Measurements from ENCODE around the gene FAM170A. TPM values are rescaled to one million over a fixed set of nuclear protein-coding genes. Genes with fewer than 3 reads are reported as not detected.

The FAM170A gene
- total and polyA plus RNA-seq, 2 donors (not counting 3 experiments of a cell fraction or from before 2014, with no cell fraction given): not detected

DNA sequence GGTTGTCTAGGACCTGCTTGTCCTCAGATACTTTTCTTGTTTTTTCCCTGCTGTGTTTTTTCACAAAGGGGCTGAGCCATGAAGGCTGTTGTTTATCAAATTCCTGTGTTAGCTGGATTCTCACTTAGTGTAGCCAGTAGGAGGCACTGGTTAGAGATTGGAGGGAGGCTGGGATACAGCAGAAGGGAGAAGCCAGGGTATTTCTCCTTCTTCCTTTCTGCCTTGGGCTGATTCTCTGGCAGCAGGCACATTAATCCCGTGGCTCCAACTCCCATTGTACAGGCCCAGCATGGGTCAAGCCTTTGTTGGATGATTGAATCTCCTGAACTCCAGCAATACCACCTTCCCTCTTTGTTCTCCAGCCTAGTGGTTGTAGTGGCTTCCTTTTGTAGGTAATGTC is 46.4 kb upstream of the FAM170A start:
- Histone ChIP-seq H3K9me3 (replicated peaks; ENCODE audit: control insufficient read depth, insufficient read depth, low read length) (no peaks in the 10 kb centered on the region), H3K27ac (ENCODE audit: insufficient read depth, low read depth, low read length) (no peak overlapping the region), H3K9me1 (replicated peaks; ENCODE audit: control insufficient read depth, extremely low read depth, insufficient read depth, low read length) (no peaks in the 10 kb centered on the region), H3K4me2 (ENCODE audit: insufficient read depth, low read length) (no peak overlapping the region), H2AFZ (ENCODE audit: low read depth, low read length) (no peak overlapping the region), H3K9ac (replicated peaks; ENCODE audit: extremely low read depth, insufficient read depth, low read length) (no peak overlapping the region), H3K4me1 (ENCODE audit: control insufficient read depth, extremely low read depth, insufficient read depth, low read length) (no peaks in the 10 kb centered on the region), H4K20me1 (replicated peaks; ENCODE audit: control insufficient read depth, extremely low read depth, insufficient read depth, low read length) (no peaks in the 10 kb centered on the region), H3K79me2 (ENCODE audit: control insufficient read depth, insufficient read depth, low read length) (no peaks in the 10 kb centered on the region), H3K27me3 (ENCODE audit: control insufficient read depth in 2 of 2, insufficient read depth in 2 of 2, low read length in 2 of 2) (no peaks in the 10 kb centered on the region), H3K4me3 (replicated peaks in 1 of 3; ENCODE audit: insufficient read depth in 1 of 3, low read depth in 1 of 3, low read length in 3 of 3) (no peak overlapping the region), H3K36me3 (ENCODE audit: control insufficient read depth in 2 of 2, extremely low read depth in 1 of 2, insufficient read depth in 2 of 2, low read length in 2 of 2) (no peaks in the 10 kb centered on the region)
- dilution Hi-C loops (cut with MboI; ENCODE audit: extremely low pct_ligation_motif_present, low sequenced_read_pairs) (no loop called here), intact Hi-C loops (cut with micrococcal nuclease) (no loop called here)
- TF ChIP-seq MYC (IDR thresholded peaks at IDR 0.05; ENCODE audit: low read depth, low read length): no peak
- TF ChIP-seq, protein P1, sequence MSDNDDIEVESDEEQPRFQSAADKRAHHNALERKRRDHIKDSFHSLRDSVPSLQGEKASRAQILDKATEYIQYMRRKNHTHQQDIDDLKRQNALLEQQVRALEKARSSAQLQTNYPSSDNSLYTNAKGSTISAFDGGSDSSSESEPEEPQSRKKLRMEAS (IDR thresholded peaks at IDR 0.05; ENCODE audit: insufficient read depth, insufficient read length): no peak
- TF ChIP-seq JUN (IDR thresholded peaks at IDR 0.05; ENCODE audit: borderline replicate concordance, insufficient read depth, insufficient read length, low read depth): no peak
- TF ChIP-seq EZH2 (IDR thresholded peaks at IDR 0.05; ENCODE audit: borderline replicate concordance, low read depth, low read length, severe bottlenecking): no peak
- no peak for TF ChIP-seq POLR2AphosphoS5 (IDR thresholded peaks at IDR 0.05; ENCODE audit: insufficient read depth, low read depth, low read length)
- TF ChIP-seq FOS (IDR thresholded peaks at IDR 0.05; ENCODE audit: borderline replicate concordance, insufficient read depth, low read length): no peak
- no peak for TF ChIP-seq POLR2A (IDR thresholded peaks at IDR 0.05; ENCODE audit: low read depth, low read length)
- TF ChIP-seq CTCF (IDR thresholded peaks at IDR 0.05; ENCODE audit: extremely low read depth in 1 of 2, insufficient read depth in 1 of 2, low read depth in 1 of 2, low read length in 2 of 2): no peak
- ChIA-PET POLR2A (no interaction called here), CTCF (no interaction called here)
- no TSS peak for BruUV-seq (replicated peaks)
- DNase-seq (ENCODE audit: low read depth, low spot score) (no peak), FAIRE-seq (no peak)
